NT2/D1 (cell line): ENCODE results near the gene PPT1.

Experiments used
- YY1 ChIP-seq: IDR thresholded peaks from 2 replicates; pipeline ENCODE4 v1.6.1; 2011; ENCODE audit not compliant: insufficient read length, insufficient read depth
- ZNF274 ChIP-seq: IDR thresholded peaks from 2 replicates; pipeline ENCODE4 v1.6.1; 2011; ENCODE audit warnings: mild to moderate bottlenecking, low read depth, low read length

DNA sequence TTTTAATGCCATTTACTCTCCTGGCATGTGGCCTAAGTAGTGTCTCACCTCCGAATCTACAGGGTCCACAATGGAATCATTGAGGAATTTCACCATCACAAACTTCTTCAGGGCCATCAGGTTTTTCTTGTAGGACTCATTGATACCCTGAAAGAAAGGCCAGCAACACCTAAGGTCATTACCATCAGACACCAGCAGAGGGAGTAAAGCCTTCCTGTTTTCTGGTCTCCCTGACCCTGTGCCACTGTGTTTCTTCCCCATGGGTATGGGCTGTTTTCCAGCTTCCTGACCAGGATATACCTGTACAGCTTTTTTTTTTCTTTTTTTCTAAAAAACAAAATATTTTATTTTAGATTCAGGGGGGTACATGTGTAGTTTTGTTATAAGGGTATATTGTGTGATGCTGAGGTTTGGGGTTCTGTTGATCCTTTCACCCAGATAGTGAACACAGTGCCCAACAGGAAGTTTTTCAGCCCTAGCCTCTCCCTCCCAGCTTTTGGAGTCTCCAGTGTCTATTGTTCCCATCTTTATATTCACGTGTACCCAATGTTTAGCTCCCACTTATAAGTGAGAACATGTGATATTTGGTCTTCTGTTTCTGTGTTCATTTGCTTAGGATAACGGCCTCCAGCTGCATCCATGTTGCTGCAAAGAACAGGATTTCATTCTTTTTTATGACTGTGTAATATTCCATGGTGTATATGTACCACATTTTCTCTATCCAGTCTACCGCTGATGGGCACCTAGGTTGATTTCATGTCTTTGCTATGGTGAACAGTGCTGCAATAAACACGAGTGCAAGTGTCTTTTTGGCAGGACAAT lies 18.3 kb downstream of the PPT1 start:
- TF ChIP-seq ZNF274 (no peak), YY1 (no peak)
